ENCODE data around the gene RAB1B. TPM values are rescaled to one million over a fixed set of nuclear protein-coding genes. Genes with fewer than 3 reads are reported as not detected.
A peak's percentile ranks its signal among the peaks of the same experiment; 100 is the strongest.
"Not testable (repeated sequence)": the region's sequence is repeated elsewhere in the genome, so short reads cannot be mapped to it uniquely, and the experiment has no call there.

Gene RAB1B
- total RNA-seq, 1 experiment from 2014 or later, result 85.1 TPM

DNA sequence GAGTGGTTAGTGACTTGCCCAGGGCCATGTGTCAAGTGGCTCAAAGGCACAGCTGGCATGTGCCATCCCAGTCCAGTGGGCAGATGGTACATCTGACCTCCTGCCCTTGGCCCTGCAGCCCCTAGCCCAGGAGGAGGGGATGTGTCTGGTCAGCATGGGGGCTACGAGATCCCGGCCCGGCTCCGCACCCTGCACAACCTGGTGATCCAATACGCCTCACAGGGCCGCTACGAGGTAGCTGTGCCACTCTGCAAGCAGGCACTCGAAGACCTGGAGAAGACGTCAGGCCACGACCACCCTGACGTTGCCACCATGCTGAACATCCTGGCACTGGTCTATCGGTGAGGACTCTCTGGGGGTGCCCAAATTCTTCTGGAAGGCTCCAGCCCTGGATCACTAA is 5.7 kb upstream of the RAB1B start:
- in situ Hi-C loops (cut with HindIII; ENCODE audit: low pct_unique_long_range_greater_than_20kb, low sequenced_read_pairs), result no loop called here
- no peak for DNase-seq (ENCODE audit: low read depth, low spot score)

DNA sequence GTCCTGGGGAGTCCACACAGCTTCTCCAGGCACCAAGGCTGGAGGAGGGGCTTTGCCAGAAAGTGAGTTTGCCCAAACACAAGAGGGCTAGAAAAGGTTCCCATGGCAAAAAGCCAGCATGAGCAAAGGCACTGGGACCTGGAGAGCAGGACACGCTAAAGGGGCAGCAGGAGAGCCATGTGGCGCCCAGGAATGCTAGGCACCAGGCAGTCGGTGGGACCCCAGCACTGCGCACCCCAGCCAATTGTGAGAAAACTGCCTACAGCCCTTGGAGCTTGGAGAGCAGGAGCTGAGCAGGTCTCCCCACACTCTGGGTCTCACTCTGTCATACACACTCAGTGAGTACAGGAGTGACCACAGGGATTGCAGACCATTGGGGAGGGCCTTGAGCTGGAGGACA is 5.2 kb upstream of the RAB1B start:
- no peak for DNase-seq (ENCODE audit: low read depth, low spot score)
- in situ Hi-C loops (cut with HindIII; ENCODE audit: low pct_unique_long_range_greater_than_20kb, low sequenced_read_pairs), result no loop called here

DNA sequence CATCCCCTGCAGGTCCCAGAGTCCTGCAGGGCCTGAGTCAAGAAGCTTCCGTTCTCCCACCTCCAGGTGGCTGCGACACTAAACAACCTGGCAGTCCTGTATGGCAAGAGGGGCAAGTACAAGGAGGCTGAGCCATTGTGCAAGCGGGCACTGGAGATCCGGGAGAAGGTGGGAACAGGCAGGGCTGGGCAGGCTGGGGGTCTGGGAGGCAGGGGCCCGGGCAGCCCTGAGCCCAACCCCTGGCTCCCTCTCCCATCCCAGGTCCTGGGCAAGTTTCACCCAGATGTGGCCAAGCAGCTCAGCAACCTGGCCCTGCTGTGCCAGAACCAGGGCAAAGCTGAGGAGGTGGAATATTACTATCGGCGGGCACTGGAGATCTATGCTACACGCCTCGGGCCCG is 4.7 kb upstream of the RAB1B start:
- no peak for DNase-seq (ENCODE audit: low read depth, low spot score)
- in situ Hi-C loops (cut with HindIII; ENCODE audit: low pct_unique_long_range_greater_than_20kb, low sequenced_read_pairs), result no loop called here

DNA sequence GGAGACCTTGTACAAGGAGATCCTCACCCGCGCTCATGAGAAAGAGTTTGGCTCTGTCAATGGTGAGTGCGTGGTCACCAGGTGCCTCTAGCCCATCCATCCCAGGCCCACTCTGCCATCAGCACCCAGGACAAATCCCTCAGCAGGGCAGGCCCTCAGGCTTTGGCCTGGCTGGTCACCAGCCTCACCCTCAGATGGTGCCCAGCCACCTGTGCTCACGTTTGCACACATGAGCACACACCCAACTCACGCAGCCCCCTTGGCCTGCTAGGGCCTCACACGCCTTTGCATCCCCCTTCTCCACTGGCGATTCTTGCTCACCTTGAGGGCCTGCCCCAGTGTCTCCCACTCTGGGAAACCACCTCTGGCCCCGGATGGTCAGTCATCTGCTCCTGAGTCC is 4.1 kb upstream of the RAB1B start:
- in situ Hi-C loops (cut with HindIII; ENCODE audit: low pct_unique_long_range_greater_than_20kb, low sequenced_read_pairs), result no loop called here
- no peak for DNase-seq (ENCODE audit: low read depth, low spot score)

DNA sequence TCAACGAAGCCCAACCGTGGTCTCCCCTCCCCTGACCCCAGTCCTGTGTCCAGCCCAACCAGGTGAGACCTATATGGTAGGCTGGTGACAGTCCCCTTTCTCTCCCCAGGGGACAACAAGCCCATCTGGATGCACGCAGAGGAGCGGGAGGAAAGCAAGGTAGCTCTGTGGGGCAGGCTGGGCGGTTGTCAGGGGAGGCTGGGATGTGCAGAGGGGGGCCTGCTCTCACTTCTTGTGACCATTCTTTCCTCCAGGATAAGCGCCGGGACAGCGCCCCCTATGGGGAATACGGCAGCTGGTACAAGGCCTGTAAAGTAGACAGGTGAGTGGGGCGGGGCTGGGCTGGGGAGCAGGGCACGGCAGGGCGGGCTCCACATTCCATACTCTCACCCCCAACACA is 3.5 kb upstream of the RAB1B start:
- DNase-seq (ENCODE audit: low read depth, low spot score), result peak; percentile 37
- in situ Hi-C loops (cut with HindIII; ENCODE audit: low pct_unique_long_range_greater_than_20kb, low sequenced_read_pairs), result no loop called here

DNA sequence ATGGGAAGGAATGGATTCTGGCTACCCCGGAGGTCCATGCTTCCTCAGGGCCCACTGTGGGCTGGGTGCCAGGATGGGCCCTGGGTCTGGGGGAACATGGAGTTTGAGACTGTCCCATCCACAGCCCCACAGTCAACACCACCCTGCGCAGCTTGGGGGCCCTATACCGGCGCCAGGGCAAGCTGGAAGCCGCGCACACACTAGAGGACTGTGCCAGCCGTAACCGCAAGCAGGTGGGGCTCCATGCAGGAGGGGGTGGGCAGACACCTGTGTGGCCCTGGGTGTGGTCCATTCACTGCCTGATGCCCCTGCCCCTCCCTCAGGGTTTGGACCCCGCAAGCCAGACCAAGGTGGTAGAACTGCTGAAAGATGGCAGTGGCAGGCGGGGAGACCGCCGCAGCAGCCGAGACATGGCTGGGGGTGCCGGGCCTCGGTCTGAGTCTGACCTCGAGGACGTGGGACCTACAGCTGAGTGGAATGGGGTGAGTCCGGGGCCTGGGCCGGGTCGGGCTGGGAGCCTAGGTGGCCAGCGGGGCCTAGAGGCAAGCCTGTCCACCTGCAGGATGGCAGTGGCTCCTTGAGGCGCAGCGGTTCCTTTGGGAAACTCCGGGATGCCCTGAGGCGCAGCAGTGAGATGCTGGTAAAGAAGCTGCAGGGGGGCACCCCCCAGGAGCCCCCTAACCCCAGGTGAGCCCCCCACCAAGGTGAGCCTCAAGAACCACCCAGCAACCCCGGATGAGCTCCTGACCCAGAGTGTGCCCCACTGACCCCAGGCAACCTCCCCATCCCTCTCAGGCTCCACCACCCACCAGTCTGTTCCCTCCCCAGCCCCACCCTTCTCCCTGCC is 2.7 kb upstream of the RAB1B start:
- in situ Hi-C loops (cut with HindIII; ENCODE audit: low pct_unique_long_range_greater_than_20kb, low sequenced_read_pairs), result no loop called here
- no peak for DNase-seq (ENCODE audit: low read depth, low spot score)

DNA sequence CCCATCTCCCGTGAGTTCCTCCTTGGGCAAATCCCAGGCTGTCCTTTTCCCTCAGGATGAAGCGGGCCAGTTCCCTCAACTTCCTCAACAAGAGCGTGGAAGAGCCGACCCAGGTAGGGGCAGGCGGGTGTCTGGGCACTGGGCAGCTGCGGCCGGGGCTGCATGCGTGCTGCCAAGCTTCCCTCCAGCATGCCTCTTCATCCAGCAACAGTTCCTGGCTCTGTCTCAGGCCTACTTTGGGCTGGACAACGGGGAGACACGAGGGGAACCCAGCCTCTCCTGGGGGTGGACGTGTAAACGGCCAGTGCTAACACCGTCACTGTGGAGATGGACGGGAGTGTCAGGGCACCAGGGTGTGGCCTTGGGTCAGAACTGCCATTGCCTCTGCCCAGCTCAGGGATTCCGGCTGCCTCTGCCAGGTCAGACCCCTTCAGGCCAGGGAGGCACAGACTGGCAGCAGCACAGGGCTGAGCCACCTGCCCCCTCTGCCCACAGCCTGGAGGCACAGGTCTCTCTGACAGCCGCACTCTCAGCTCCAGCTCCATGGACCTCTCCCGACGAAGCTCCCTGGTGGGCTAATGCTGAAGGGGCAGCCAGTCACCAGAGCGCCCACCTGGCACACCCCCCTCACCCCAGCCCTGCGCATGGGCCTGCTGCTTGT is 1.9 kb upstream of the RAB1B start:
- in situ Hi-C loops (cut with HindIII; ENCODE audit: low pct_unique_long_range_greater_than_20kb, low sequenced_read_pairs), result no loop called here
- no peak for DNase-seq (ENCODE audit: low read depth, low spot score)

DNA sequence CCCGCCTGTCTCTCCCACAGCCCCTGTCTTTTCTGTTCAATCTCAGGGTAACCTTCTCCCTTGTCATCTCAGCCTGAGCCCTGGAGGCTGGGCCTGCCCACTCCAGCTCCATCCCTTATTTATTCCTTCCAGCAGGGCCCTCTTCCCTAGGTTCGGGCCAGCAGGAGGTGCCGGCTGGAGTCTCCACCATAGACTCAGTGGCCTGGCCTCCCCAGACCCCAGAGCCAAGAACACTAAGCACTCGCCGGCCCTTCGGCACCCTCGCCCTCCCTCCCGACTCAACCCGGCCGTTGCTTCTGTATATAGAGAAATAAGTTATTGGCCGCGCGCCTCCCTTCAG is 1.4 kb upstream of the RAB1B start:
- no peak for DNase-seq (ENCODE audit: low read depth, low spot score)
- in situ Hi-C loops (cut with HindIII; ENCODE audit: low pct_unique_long_range_greater_than_20kb, low sequenced_read_pairs), result no loop called here

DNA sequence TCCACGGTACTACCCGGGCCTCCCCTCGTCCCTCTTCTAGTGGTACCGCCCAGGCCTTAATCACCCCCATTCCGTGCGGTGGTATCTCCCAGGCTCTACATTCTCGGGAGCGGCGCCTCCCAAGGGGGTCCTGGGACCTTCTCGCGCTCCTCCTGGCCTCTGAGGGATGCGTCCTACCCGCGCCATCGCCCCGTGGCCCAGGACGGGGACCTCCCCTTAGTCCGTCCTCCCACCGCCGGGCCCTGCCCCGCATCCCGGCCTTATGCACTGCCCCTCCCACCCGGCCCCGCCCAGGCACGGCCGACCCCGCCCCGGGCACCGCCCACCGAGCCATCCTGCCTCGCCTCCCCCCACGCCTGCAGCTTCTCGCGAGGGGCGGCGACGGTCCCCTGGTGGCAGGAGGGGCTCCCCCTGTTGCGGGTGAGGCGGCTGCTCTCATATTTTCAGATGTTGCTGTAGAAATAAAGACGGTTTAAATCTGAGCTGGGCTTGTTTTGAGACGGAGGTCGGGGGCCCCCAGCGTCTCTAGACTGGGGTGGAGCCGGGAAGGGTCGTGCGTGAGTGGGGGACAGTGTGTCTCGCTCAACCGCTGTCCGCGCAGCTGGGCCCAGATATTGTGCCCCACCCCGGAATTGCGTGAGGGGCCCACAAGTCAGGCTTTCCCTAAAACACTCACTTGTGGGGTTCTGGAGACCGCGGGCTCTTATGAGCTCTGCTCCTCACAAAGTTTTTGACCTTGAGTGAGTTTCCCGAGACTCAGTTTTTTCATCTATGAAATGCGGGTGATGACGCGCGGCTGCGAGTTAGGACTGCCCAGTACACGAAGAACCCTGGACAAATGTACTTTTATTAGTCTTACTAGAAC is 828 bp upstream of the RAB1B start:
- DNase-seq (ENCODE audit: low read depth, low spot score), result peak; percentile 74
- in situ Hi-C loops (cut with HindIII; ENCODE audit: low pct_unique_long_range_greater_than_20kb, low sequenced_read_pairs), result no loop called here

DNA sequence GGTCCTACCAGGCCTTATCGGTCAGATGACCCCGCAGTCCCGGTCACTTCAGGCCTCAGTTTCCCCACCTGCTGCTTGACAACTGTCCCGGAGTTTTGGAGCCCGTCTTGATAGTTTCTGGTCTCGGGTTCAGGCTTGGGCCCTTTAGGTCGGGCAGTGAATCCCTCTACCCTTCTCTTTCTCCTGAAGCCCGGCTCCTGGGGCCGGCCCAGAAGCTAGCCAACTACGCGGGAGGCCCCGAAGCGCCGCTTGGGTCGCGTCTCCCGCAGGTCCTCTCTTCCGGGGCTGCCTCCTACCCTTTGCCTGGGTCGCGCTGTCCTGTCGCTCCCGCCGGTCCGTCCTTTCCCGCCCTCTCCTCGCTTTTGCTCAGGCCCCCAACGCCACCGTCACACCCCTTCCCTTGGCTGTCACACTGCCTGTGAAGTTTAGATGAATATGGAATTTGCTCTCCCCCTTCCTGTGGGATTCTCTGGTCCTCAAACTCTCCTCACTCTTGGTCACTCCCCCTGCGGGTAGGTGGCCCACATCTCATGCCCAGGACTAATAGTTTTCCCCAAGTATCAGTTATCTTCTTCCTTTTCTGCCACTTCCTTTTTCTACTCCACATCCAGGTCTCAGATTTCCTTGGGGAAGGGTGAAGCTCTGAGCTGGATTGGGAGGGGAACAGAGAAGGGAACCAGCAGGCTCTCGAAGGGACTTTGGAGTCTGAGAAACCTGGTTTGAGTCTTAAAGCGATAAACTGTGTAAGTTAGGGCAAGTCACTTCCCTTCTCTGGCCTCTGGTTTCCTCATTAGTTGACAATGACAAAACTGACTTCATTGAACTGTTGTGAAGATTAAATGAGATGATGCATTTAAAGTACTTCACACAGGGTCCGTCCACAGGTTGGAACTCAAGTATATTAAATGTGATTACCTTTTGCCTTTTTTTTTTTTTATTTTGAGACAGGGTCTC is 790 bp downstream of the RAB1B start:
- DNase-seq (ENCODE audit: low read depth, low spot score), result peak; percentile 14
- in situ Hi-C loops (cut with HindIII; ENCODE audit: low pct_unique_long_range_greater_than_20kb, low sequenced_read_pairs), result no loop called here

DNA sequence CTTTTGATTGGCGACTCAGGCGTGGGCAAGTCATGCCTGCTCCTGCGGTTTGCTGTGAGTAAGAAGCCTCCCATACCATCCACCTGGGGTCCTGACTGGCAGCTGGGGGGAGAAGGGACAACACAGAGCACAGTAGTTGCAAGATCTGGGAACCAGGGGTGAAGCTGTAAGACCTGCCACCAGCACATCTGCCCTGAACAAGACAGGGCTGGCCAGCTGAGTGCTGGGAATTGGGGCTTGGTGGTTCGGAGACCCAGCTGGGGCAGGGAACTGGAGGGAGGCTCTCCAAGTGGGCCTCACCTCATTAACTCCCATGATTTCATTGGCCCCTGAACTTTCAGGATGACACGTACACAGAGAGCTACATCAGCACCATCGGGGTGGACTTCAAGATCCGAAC is 3.4 kb downstream of the RAB1B start:
- in situ Hi-C loops (cut with HindIII; ENCODE audit: low pct_unique_long_range_greater_than_20kb, low sequenced_read_pairs), result no loop called here
- DNase-seq (ENCODE audit: low read depth, low spot score), result no peak

DNA sequence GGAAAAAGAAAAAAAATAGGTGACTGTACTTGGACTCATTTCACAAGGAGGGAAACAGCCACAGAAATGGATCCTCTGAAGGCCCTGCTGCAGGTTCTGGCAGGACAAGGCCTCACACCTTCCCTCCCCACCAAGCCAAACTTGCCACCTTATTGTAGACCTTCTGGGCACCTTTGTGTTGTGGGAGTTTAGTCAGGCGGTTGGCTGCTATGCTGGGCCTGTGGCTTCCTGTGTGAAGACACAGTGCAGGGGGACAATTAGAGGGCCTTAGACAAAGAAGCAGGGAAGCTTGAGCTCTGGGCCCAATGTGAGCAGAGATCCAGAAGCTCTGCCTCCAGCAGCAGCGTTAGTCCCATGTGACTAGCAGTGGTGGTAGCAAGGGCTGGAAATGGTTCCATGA is 4.2 kb downstream of the RAB1B start:
- in situ Hi-C loops (cut with HindIII; ENCODE audit: low pct_unique_long_range_greater_than_20kb, low sequenced_read_pairs), result no loop called here
- DNase-seq (ENCODE audit: low read depth, low spot score), result no peak

DNA sequence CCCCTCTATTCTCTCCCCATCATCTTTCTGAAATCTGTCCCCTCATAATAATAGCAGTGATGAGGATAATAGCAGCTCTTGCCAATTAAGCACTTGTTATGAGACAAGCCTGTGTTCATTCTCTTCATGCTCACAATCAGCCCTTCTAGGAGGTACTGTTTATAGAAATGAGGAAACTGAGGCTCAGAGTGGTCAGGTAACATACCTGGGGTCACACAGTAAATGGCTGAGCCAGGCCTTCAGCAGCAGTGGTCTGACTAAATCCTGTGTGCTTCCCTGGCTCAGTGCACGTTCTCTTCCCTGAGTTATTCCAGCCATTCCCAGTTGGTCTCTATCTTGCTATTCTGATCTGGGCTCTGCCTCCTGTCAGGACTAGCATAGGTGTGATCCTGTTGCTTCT is 5.8 kb downstream of the RAB1B start:
- DNase-seq (ENCODE audit: low read depth, low spot score), result no peak
- in situ Hi-C loops (cut with HindIII; ENCODE audit: low pct_unique_long_range_greater_than_20kb, low sequenced_read_pairs), result no loop called here

DNA sequence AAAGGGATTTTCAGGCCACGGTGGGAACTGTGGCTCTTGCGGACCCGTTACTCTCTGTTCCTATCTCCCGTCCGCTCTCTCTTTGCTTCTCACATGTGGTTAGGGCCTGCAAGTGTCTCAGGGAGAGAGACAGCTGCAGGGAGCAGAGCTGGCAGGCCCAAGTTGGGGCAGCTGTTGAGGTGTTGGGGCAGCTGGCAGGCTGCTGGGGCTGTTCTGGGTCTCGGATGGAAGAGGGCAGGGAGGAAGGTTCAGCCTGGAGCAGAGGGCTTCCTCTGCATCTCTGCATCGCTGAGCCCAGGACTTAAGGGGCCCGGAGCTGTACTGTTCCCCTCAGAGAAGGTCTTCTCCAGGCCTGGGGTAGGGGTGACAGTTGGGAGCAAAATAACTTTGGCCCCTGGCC is 7.0 kb downstream of the RAB1B start:
- in situ Hi-C loops (cut with HindIII; ENCODE audit: low pct_unique_long_range_greater_than_20kb, low sequenced_read_pairs), result no loop called here

DNA sequence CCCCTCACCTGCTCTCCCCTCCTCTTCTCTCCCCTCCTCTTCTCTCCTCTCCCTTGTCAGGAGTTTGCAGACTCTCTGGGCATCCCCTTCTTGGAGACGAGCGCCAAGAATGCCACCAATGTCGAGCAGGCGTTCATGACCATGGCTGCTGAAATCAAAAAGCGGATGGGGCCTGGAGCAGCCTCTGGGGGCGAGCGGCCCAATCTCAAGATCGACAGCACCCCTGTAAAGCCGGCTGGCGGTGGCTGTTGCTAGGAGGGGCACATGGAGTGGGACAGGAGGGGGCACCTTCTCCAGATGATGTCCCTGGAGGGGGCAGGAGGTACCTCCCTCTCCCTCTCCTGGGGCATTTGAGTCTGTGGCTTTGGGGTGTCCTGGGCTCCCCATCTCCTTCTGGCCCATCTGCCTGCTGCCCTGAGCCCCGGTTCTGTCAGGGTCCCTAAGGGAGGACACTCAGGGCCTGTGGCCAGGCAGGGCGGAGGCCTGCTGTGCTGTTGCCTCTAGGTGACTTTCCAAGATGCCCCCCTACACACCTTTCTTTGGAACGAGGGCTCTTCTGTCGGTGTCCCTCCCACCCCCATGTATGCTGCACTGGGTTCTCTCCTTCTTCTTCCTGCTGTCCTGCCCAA is 7.7 kb downstream of the RAB1B start:
- in situ Hi-C loops (cut with HindIII; ENCODE audit: low pct_unique_long_range_greater_than_20kb, low sequenced_read_pairs), result no loop called here
- DNase-seq (ENCODE audit: low read depth, low spot score), result no peak

More for the DNA sequence above, 7.0 kb downstream of the RAB1B start:
- no peak for DNase-seq (ENCODE audit: low read depth, low spot score)

DNA sequence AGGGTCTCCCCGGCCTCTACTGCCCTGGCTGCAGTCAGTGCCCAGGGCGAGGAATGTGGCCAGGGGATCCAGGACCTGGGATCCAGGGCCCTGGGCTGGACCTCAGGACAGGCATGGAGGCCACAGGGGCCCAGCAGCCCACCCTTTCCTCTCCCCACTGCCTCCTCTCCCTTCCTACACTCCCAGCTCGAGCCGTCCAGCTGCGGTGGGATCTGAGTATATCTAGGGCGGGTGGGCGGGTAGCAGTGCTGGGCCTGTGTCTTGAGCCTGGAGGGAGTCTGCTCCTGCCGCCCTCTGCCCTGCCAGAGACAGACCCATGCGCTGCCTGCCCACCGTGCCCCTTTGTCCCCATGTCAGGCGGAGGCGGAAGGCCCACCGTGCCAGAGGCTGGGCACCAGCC is 8.2 kb downstream of the RAB1B start:
- not testable (repeated sequence) for DNase-seq (ENCODE audit: low read depth, low spot score)

DNA sequence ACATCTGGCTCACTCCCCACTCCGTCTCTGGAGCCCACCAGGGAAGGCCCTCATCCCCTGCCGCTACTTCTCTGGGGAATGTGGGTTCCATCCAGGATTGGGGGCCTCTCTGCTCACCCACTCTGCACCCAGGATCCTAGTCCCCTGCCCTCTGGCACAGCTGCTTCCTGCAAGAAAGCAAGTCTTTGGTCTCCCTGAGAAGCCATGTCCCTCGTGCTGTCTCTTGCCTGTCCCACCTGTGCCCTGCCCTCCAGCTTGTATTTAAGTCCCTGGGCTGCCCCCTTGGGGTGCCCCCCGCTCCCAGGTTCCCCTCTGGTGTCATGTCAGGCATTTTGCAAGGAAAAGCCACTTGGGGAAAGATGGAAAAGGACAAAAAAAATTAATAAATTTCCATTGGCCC is 8.6 kb downstream of the RAB1B start:
- DNase-seq (ENCODE audit: low read depth, low spot score); in situ Hi-C loops (cut with HindIII; ENCODE audit: low pct_unique_long_range_greater_than_20kb, low sequenced_read_pairs): not testable (repeated sequence)

More for the DNA sequence above, 8.2 kb downstream of the RAB1B start:
- in situ Hi-C loops (cut with HindIII; ENCODE audit: low pct_unique_long_range_greater_than_20kb, low sequenced_read_pairs), result not testable (repeated sequence)
